ENCODE measurements around the gene DIDO1. TPM values are rescaled to one million over a fixed set of nuclear protein-coding genes. Genes with fewer than 3 reads are reported as not detected.

Gene DIDO1
- total and polyA plus RNA-seq, 9 of the 15 experiments (the other 6 are each of a cell fraction or from before 2014, with no cell fraction given): 4.4 to 46.8 (median 31.2) TPM

- TF ChIP-seq ZBTB40 (IDR thresholded peaks at IDR 0.05) (0 out of 2 replicates have a peak, but pooled peaks have one; percentile 22), ZBTB40 (CRISPR knock-in tag; IDR thresholded peaks at IDR 0.05) (no peak), ZNF316 (IDR thresholded peaks at IDR 0.05) (no peak), REST (IDR thresholded peaks at IDR 0.05; ENCODE audit: borderline replicate concordance) (0 out of 2 replicates have a peak, but pooled peaks have one; percentile 7), REST (CRISPR knock-in tag; IDR thresholded peaks at IDR 0.05; ENCODE audit: low read depth) (no peak), HDAC1 (IDR thresholded peaks at IDR 0.05) (0 out of 4 replicates have a peak, but pooled peaks of 1 of the 2 experiments have one; percentile 9), HES1 (IDR thresholded peaks at IDR 0.05; ENCODE audit: low read depth) (no peak), CBX8 (IDR thresholded peaks at IDR 0.05; ENCODE audit: borderline replicate concordance, extremely low read depth, low read depth, low read length, poor library complexity, severe bottlenecking) (no peak)
These were observed 12.0 kb upstream of the DIDO1 start, which contains the start of gene GID8 (continued) for GRCh38 chr20:62938105-62938888.

Data from K562 (cell line).